ENCODE data around the gene IMPDH2. TPM values are rescaled to one million over a fixed set of nuclear protein-coding genes. Genes with fewer than 3 reads are reported as not detected.

IMPDH2 gene
- total RNA-seq, 1 donor from 2014 or later: 256 TPM

- H3K27me3 Mint-ChIP-seq: no peaks in the 10 kb centered on the region
- no peaks in the 10 kb centered on the region for H3K9me3 Mint-ChIP-seq
- TF ChIP-seq, protein P1, sequence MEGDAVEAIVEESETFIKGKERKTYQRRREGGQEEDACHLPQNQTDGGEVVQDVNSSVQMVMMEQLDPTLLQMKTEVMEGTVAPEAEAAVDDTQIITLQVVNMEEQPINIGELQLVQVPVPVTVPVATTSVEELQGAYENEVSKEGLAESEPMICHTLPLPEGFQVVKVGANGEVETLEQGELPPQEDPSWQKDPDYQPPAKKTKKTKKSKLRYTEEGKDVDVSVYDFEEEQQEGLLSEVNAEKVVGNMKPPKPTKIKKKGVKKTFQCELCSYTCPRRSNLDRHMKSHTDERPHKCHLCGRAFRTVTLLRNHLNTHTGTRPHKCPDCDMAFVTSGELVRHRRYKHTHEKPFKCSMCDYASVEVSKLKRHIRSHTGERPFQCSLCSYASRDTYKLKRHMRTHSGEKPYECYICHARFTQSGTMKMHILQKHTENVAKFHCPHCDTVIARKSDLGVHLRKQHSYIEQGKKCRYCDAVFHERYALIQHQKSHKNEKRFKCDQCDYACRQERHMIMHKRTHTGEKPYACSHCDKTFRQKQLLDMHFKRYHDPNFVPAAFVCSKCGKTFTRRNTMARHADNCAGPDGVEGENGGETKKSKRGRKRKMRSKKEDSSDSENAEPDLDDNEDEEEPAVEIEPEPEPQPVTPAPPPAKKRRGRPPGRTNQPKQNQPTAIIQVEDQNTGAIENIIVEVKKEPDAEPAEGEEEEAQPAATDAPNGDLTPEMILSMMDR (conservative IDR thresholded peaks at IDR 0.05): no peak
- no peak for DNase-seq (ENCODE audit: extremely low spot score, unreplicated experiment)
- H3K36me3 Mint-ChIP-seq: peaks cover 10% of the 10 kb centered on the region
- H3K4me3 Mint-ChIP-seq: no peak overlapping the region
- H3K4me1 Mint-ChIP-seq (ENCODE audit: unreplicated experiment): no peaks in the 10 kb centered on the region
- H3K27ac Mint-ChIP-seq: no peak overlapping the region
Observed at GRCh38 chr3:48982016-48982415, 47.2 kb downstream of the IMPDH2 start.

DNA sequence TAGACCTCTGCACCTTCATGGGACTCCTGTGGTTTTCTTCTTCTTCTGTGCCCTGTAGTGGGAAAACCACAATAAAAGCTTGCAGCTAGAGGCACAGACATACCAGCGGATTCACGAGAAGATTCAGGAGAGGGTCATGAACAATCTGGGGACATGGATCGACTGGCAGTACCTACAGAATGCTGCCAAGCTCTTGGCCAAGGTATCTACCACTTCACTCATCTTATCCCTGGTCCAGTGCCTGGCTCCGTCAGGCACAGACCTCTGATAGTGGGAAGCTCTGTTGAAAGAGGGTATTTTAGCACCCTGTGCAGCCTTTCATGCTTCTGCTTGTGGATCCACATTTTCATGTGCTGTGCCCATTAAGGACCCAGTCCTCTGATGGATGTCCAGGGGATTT lies 48.9 kb downstream of the IMPDH2 start:
- Mint-ChIP-seq H3K27me3 (no peaks in the 10 kb centered on the region), H3K4me1 (ENCODE audit: unreplicated experiment) (no peaks in the 10 kb centered on the region), H3K36me3 (peaks cover 12% of the 10 kb centered on the region), H3K9me3 (no peaks in the 10 kb centered on the region), H3K27ac (no peak overlapping the region), H3K4me3 (no peak overlapping the region)
- no peak for DNase-seq (ENCODE audit: extremely low spot score, unreplicated experiment)
- TF ChIP-seq, protein P1 (conservative IDR thresholded peaks at IDR 0.05): no peak

DNA sequence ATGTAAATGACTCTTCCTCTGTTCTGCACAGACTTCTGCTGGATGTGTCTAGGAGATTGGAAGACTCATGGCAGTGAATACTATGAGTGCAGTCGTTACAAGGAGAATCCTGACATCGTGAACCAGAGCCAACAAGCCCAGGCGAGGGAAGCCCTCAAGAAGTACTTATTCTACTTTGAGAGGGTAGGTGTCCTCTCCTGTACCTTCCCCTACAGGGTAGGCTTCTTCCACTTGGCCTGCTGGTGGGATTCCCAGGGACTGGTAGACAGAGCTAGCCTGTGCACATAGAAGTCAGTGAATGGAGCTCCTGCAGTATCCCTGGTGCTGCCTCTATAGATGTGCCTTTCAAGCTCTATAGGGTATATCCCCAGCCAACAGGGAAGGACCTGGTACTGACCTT lies 49.7 kb downstream of the IMPDH2 start:
- Mint-ChIP-seq H3K9me3 (no peaks in the 10 kb centered on the region), H3K27me3 (no peaks in the 10 kb centered on the region), H3K36me3 (peaks cover 13% of the 10 kb centered on the region), H3K4me3 (no peak overlapping the region), H3K4me1 (ENCODE audit: unreplicated experiment) (no peaks in the 10 kb centered on the region), H3K27ac (no peak overlapping the region)
- no peak for DNase-seq (ENCODE audit: extremely low spot score, unreplicated experiment)
- TF ChIP-seq, protein P1 (conservative IDR thresholded peaks at IDR 0.05): no peak

Small RNA genes within 50 kb of the gene (microRNA-seq; reads per million reads assigned to microRNA genes)
- gene MIR191: 6,900 reads per million, percentile 93 among the genes with 10 or more reads in this experiment
- 8,939 reads per million, percentile 95 among the genes with 10 or more reads in this experiment for gene MIR425

Other genes starting within 250 kb of the IMPDH2 start
- gene PRKAR2A, start 181.5 kb downstream of the IMPDH2 start, total RNA-seq (ENCODE audit: low replicate concordance): 40.3 and 44.1 TPM in 2 replicates
- 15.2 and 15.3 TPM in 2 replicates for gene SLC25A20, start 130.5 kb downstream of the IMPDH2 start, total RNA-seq (ENCODE audit: low replicate concordance)
- gene ARIH2, start 110.6 kb downstream of the IMPDH2 start, total RNA-seq (ENCODE audit: low replicate concordance): 82.3 and 84.4 TPM in 2 replicates
- 47.4 and 54.8 TPM in 2 replicates for gene P4HTM, start 39.2 kb downstream of the IMPDH2 start, total RNA-seq (ENCODE audit: low replicate concordance)
- gene WDR6, start 22.0 kb downstream of the IMPDH2 start, total RNA-seq (ENCODE audit: low replicate concordance): 272 and 334 TPM in 2 replicates
- gene DALRD3, start 10.8 kb downstream of the IMPDH2 start, total RNA-seq (ENCODE audit: low replicate concordance): 31.2 and 36.0 TPM in 2 replicates
- gene NDUFAF3, start 7.3 kb downstream of the IMPDH2 start, total RNA-seq (ENCODE audit: low replicate concordance): 62.0 and 67.0 TPM in 2 replicates
- gene QRICH1, start 64.7 kb upstream of the IMPDH2 start, total RNA-seq (ENCODE audit: low replicate concordance): 115 and 123 TPM in 2 replicates
- 408 and 480 TPM in 2 replicates for gene QARS1, start 75.4 kb upstream of the IMPDH2 start, total RNA-seq (ENCODE audit: low replicate concordance)
- 83.0 and 86.4 TPM in 2 replicates for gene USP19, start 91.4 kb upstream of the IMPDH2 start, total RNA-seq (ENCODE audit: low replicate concordance)
- 277 and 316 TPM in 2 replicates for gene LAMB2, start 103.7 kb upstream of the IMPDH2 start, total RNA-seq (ENCODE audit: low replicate concordance)
- gene CCDC71, start 136.9 kb upstream of the IMPDH2 start, total RNA-seq (ENCODE audit: low replicate concordance): 27.4 and 28.5 TPM in 2 replicates
- gene KLHDC8B, start 142.2 kb upstream of the IMPDH2 start, total RNA-seq (ENCODE audit: low replicate concordance): 42.1 and 57.6 TPM in 2 replicates
- 5.6 and 10.7 TPM in 2 replicates for gene C3orf62, start 247.8 kb upstream of the IMPDH2 start, total RNA-seq (ENCODE audit: low replicate concordance)